Measurements from ENCODE around the gene MAP2K7.

MAP2K7 gene

GRCh38 chr19:7963566-7963965, 59.9 kb downstream of the MAP2K7 start:
- no peak overlapping the region for H3K4me3 ChIP-seq (ENCODE audit: low read length)
- TF ChIP-seq CTCF (conservative IDR thresholded peaks at IDR 0.05; ENCODE audit: low read length) = no peak
- DNase-seq (ENCODE audit: low read depth) = no peak
